CMK (cell line): ENCODE results near the gene HNRNPF.
"Not testable (repeated sequence)": the region's sequence is repeated elsewhere in the genome, so short reads cannot be mapped to it uniquely, and the experiment has no call there.

Experiments
- DNase-seq: peaks from one replicate; pipeline ENCODE4 v3.0.0-alpha.2; 2010; ENCODE audit warnings: low read depth

The HNRNPF gene

DNA sequence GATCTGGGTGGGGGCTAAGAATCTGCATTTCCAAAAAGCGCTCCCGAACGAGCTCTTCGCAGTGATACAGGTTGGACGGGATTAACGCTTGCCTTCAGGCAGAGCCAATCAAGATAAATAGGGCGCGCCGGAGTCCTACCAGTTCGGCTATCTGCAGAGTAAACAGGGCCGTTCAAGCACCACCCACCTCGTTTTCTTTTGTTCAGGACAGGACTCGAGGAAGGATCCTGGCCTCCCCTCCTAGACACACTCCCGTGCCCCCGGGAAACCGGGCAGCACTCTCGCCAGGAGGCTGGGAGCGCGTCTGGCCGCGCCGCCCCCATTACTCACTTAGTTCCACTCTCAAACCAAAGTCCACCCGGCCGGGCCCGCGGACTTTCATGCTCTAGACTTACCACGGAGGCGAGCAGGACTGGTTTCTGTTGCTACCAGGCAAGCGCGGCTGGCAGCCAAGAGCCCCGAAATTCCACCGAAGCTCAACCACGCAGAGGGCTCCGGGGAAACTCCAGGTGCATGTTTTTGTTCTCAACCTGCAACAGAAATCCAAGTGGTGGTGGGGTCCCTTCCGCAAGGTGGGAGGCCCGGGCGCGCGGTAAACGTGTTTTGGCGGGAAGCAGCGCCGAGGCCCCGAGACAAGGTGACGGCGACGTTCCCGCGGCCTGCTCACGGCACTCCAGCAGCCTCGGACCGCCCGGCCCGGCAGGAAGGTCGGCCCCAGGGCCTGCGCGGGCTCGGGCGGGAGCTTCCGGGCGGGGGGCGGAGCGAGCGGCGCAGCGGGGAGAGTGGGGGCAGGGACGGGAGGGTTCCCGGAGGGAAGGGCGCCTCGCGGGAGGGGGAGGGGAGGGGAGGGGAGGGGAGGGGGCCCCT, 12.7 kb downstream of the HNRNPF start:
- no peak for DNase-seq

DNA sequence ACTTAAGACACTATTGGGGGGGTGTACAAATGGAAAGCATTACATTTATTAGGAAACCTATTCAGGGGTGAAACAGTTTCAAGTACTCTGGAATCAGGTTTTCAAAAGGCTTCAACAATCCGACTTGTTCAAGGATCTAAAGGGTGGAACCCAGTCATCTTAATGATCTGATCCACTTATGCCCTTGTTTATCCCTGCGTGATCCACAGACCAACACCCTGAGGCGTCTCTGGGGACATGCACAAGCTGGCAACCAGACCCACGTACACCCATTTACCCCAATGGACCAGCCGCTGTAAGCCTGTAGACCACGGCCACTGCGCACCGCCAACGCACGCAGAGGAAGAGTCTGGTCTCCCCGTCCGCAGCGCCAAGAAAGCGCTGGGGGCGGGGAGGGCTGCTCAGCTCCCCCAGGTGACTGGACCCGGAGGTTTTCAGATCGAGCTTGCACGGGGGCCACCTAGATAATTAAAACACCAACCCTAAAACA, 13.4 kb downstream of the HNRNPF start:
- DNase-seq, result no peak

GRCh38 chr10:43394868-43395267, 14.1 kb downstream of the HNRNPF start:
- DNase-seq, result no peak

DNA sequence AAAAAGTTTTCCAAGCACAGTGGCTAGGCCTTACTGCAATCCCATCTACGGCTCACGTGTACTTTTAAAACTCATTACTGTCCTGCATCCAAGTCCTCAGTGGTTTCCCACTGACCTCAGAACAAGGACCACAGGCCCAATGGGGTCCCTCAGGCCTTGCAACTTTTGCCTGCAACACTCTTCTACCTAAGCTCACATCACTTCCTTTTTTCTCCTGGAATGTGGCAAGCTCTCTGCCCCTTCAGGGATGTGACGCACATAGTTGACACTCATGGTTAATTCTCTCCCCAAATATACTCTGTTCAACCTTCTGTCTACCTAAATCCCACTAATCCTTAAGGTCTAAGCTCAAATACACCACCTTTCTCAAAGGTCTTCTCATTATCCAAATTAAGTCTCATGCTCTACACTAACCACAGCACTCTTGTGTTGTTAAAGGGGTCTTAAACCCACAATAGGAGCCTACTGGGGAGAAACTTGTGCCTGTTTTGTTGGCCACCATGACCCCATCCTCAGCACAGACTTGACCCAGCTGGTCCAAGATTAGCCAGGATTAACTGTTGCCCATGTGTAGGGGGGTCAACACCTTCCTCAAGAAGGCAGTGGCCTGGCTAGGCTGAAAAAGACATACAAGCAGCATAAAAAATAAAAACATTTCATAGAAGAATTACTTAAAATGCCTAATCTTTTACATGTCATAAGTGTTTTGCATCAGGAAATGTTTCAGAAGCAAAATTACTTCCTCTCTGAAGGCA, 15.2 kb downstream of the HNRNPF start:
- DNase-seq, result no peak

GRCh38 chr10:43393186-43393585, 15.8 kb downstream of the HNRNPF start:
- DNase-seq, result not testable (repeated sequence)

DNA sequence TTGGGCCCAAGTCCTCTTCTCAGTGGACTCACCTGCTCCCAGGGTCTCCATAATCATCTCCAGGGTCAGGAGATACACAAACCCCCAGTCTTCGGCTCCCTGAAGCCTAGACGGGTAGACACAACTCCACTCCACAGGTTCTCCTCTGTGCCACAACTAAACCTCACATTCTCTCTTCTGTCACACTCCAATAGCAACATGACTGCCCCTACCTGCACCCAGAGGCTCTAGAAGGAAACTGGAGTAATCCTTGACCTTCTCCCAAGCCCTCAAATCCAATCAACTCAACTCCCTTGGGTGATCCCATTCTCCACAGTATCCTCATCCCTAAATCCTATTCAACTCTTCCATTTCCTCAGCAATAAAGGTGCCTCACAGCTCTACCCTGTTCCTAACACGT, 16.2 kb downstream of the HNRNPF start:
- no peak for DNase-seq

DNA sequence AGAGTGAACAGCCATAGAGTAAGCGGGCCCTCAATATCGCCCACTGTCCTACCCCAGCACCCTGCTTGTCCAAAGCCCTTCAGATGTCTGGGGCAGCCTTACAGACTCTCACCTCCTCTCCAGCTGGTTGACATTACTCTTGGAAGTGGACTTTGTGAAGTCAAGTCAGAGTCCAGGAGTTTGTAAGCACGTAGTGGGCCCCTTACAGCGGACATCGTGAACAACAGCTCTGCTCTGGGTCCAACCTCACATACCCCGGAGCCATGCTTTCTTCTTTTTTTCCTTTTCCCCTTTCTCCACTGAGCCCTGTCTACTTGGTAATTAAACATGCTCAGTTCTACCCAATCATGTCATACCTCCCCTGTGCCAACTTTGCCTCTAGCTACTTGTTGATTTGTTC, 17.5 kb downstream of the HNRNPF start:
- no peak for DNase-seq

DNA sequence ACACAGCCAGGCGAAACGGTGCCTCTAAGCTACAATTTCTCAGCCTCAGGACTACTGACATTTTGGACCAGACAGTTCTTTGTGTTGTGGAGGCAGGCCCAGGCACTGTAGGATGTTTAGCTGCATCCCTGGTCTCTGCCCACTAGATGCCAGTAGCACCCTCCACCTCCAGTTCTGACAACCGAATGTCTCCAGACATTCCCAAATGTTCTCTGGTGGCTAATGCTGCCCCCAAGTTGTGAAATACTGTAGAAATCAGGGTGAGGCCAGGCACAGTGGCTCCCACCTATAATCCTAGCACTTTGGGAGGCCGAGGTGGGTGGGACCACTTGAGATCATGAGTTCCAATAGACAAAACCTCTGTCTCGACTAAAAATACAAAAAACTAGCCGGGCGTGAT, 18.2 kb downstream of the HNRNPF start:
- DNase-seq, result no peak

DNA sequence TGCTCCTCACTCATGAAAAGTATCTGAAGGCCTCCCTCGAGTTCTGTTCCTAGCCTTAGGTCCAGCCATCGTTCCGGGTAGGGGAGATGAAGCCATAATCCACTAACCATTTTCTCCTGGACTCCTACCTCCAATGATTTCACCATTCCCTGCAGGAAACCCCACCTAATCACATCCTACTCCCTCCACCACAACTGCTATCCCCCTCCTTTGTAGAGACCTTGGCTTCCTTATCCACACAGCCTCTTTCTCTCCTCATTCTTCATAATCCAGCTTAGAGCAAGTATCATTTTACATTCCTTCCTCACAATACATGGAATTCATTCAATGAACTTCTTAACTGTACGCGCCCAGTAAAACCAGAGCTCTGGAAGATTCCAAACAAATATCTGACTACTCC, 18.7 kb downstream of the HNRNPF start:
- no peak for DNase-seq

GRCh38 chr10:43389867-43390266, 19.1 kb downstream of the HNRNPF start:
- DNase-seq, result no peak

DNA sequence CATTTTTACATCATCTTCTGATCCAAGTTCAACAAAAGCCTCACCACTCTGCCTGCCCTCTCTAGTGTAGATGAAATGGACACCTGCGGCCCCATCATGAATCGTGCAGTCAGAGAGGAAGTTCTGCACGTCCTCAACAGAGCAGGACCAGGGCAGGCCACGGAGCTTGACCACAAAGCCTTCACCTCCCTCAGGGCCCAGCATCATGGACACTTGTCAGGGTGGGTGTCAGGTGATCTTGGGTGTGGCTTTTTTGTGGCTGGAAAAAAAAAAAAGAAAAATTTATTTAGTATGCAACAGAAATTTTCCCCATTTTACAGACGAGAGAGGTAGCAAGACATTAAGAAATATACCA, 21.3 kb downstream of the HNRNPF start:
- no peak for DNase-seq

DNA sequence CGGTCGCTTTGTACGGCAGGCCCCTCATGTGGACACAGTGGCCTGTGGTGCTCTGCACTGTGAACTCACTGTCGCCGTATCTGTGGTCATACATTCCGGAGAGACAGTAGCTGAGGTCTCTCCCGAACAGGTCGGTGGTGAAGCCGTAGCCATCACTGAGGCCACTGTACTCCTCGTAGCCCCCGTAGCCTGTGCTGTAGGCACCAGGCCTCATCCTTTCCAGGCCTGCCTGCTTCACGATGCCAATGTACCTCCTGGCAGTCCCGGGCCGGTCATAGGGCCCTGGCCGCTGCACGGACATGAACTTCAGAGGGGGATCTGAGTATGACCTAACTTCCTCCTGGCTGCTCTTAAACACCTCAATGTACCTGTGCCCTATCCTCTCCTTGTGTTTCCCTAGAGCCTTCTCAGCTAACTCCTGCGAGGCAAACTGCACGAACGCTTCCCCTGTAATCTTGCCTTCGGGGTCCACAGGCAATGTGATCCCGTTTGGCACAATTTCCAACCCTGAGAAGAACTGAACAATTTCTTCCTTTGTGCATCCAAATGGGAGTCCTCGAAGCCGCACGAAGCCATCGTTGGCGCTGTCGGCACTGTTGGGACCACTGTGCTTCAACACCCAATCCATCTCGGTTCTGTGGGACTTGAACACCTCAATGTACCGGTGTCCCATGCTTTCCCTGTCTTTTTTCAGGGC, 21.9 kb downstream of the HNRNPF start:
- DNase-seq, result no peak

GRCh38 chr10:43386549-43386948, 22.4 kb downstream of the HNRNPF start:
- DNase-seq, result no peak

DNA sequence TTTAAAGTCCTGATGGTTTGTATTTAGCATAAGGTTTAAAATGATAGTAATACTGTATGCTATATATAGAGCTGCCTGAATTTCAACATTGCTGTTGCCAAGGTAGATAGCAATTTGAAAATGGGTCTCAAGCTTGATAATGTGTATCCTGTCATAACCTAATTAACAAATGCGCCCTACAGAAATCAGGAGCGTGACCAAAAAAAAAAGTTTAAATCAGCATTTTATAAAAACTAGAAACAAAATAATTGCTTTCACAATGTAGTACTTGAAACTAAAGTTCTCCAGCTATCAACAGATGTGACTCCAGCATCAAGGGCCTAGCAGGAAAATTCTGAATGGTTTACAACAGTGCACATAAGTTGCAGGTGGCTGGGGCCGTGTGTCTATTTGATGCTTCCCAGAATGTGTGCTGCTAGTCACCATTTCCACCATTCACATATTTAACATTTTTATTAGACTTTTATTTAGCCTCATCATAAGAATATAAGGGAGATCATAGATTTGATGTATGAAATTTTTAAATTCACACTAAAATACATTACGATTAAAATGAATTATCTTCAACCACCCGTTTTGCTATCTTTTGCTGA, 23.5 kb downstream of the HNRNPF start:
- DNase-seq, result no peak

DNA sequence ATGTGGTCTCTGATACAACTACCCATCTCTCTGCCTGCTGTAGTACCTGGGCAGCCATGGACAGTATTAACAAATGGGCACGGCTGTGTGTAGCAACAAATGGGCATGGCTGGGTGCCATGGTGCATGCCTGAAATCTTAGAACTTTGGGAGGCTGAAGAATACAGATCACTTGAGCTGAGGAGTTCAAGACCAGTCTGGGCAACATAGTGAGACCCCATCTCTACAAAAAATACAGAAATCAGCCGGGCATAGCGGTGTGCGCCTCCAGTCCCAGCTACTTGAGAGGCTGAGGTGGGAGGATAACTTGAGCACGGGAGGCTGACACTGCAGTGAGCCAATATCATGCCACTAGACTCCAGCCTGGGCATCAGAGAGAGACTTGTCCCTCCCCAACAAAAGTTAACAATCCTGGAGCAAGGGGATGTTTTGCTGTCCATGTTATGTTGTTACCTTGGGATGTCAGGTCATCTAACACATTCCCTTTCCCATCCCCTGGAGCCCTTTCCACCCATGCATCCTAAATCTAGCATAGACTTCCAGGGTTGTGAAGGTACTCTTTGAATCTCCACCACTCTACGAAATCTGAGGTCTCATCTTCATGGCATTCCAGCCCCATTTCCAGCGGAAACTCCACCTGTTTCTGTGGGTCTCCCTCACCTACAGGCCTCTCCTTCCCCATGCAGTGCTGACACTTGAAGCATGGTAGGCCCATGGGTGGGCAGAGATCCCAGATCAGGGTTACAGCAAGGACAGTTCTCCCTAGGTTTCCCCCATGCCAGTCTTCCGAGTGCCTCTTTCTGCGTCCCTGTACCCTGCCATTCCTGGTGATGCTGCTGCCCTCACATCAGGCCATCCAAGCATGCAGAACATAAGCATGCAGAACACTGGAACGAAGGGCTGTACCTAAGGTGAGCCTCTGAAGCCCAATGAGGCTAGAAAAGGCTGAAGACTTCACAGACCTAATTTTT, 24.4 kb downstream of the HNRNPF start:
- no peak for DNase-seq

DNA sequence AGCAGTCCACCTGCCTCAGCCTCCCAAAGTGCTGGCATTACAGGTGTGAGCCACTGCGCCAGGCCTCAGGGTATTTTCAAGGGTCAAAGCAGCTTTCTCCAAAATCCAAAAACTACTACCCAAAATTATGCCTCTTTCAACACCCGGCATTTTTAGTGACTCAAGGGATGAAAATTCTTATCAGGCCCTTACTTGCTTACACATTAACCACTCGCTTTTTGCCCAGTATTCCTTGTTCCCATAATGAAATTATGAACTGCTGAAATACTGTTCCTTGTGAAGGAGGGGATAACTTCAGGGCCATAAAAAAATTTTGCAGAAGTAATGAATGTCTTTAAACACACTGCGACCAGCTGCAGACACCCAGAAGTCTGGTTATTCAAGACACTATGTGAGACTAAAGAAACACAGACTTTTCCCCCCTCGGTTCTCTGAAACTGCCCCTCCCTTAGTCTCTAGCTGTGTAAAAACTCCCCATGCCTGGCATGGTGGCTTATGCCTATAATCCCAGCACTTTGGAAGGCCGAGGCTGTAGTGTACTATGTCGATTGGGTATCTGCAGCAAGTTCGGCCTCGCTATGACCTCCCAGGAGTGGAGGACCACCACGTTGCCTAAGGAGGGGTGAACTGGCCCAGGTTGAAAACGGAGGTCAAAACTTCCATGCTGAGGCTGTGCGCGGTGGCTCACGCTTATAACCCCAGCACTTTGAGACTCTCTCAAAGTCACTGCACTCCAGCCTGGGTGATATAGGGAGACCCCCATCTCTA, 25.6 kb downstream of the HNRNPF start:
- no peak for DNase-seq

GRCh38 chr10:43380610-43381222, 28.3 kb downstream of the HNRNPF start:
- no peak for DNase-seq

GRCh38 chr10:43377424-43377883, 31.5 kb downstream of the HNRNPF start:
- no peak for DNase-seq

GRCh38 chr10:43376828-43377423, 32.1 kb downstream of the HNRNPF start:
- DNase-seq, result no peak
